Activated CD4-positive, alpha-beta T cell treated with anti-CD3 and anti-CD28 coated beads for 36 hours (primary cell): ENCODE measurements around the gene PALLD. TPM values are rescaled to one million over a fixed set of nuclear protein-coding genes. Genes with fewer than 3 reads are reported as not detected.

Experiments
- ATAC-seq: fragments of 200-7000 bp; cut with Tn5 transposase; one replicate; pipeline ENCODE4 v1.10.0; 2021; ENCODE audit warnings: mild to moderate bottlenecking, moderate library complexity
- CTCF ChIA-PET: fragments of 350-600 bp; sonication (Branson Sonifier 250); formaldehyde crosslinking; loops from one replicate; lab custom pipeline; 2021; ENCODE audit warnings: antibody characterized with exemption; lab: Charles Lee
- POLR2A ChIA-PET: fragments of 350-600 bp; sonication (Branson Sonifier 250); formaldehyde crosslinking; loops from one replicate; lab custom pipeline; 2021; ENCODE audit warnings: antibody characterized with exemption, inconsistent platforms; lab: Charles Lee
- DNase-seq: peaks from one replicate; pipeline ENCODE4 v3.0.0-alpha.2; 2020
- H3K27ac Mint-ChIP-seq: one replicate; pipeline ENCODE4 v1.8.0; 2021; ENCODE audit warnings: mixed read lengths
- H3K27me3 Mint-ChIP-seq: one replicate; pipeline ENCODE4 v1.8.0; 2021; ENCODE audit warnings: mixed read lengths
- H3K36me3 Mint-ChIP-seq: one replicate; pipeline ENCODE4 v1.8.0; 2021; ENCODE audit warnings: low read depth, mixed read lengths
- H3K4me1 Mint-ChIP-seq: one replicate; pipeline ENCODE4 v1.8.0; 2021; ENCODE audit warnings: mixed read lengths
- H3K4me3 Mint-ChIP-seq: one replicate; pipeline ENCODE4 v1.8.0; 2021; ENCODE audit warnings: mild to moderate bottlenecking, moderate library complexity, mixed read lengths
- H3K9me3 Mint-ChIP-seq: one replicate; pipeline ENCODE4 v1.8.0; 2021; ENCODE audit warnings: low read depth, mixed read lengths
- intact Hi-C, 2 experiments: fragments of 100-400 bp; cut with DNase I in 1 of 2; cut with micrococcal nuclease in 1 of 2; formaldehyde crosslinking; loops; one replicate each; pipeline versions ENCODE4 v1.14.2 to v1.15.1; 2022 to 2024; cut with DNase I, micrococcal nuclease
- total RNA-seq, 2 experiments: library from RNA; stranded (reverse); gene quantifications; one replicate each; pipeline ENCODE4 v1.2.3, GENCODE V29; 2021

Gene PALLD
- total RNA-seq, 2 experiments from 2014 or later: 9.5 to 11.0 TPM

- DNase-seq: no peak
These were observed 317.0 kb downstream of the PALLD start for GRCh38 chr4:168813890-168814289.

DNA sequence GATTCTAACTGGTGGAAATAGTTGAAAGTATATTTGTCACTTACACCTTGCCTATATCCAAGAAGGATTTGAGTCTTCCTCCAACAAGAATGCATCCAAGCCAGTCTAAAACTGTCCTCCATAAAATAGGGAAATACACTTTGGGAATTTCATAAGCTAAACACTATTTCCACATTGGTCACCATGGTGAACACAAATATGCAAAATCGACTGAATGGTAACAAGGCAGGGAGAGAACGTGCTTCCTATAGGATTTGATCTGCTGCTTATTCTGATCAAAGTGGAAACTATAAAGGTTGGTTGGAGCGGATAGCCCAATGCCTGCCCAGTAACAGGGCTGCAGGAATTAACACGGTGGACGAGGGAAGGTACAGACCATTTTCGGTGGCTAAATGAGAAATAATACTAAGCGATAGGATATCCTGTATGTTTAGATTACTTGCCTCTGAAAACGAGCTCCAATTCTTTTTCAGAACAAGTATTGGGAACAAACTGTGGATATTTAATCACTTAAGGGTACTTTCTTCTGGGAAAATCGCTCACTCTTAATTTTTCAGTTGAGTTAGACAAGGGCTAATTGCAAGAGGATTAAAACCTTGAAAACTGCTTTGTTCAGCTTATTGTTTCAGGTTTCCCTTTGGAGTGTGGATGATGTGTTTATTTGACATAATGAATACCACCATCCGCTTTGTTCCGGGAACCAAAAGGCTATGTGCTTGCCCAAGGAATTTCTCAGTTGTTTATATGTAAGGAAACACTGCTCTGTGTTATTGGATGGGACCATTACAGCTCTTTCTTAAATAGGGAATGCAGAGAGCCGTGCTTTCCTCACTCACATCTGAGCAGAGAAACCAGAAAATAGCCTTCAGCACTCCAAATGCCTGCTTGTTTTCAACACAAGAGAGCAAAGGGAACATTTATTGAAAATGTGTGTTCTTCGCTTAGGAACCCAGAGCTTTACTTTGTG, 318.8 kb downstream of the PALLD start:
- H3K36me3 Mint-ChIP-seq: no peaks in the 10 kb centered on the region
- no peak overlapping the region for H3K27ac Mint-ChIP-seq
- intact Hi-C loops: loop anchor here (2.0 kb wide), 1 partner anchor 15 kb away; no protein-coding TSS in a partner anchor
- H3K27me3 Mint-ChIP-seq: peaks cover 41% of the 10 kb centered on the region
- no peak for ATAC-seq
- no peak overlapping the region for H3K4me3 Mint-ChIP-seq
- H3K9me3 Mint-ChIP-seq: no peaks in the 10 kb centered on the region
- ChIA-PET CTCF (interaction anchor here (1.8 kb wide), 1 partner anchor 109 kb away, joined by 3 read pairs; no protein-coding TSS in a partner anchor), POLR2A (no interaction called here)
- peaks cover 12% of the 10 kb centered on the region for H3K4me1 Mint-ChIP-seq
- DNase-seq: no peak

More at GRCh38 chr4:168813890-168814289, 317.0 kb downstream of the PALLD start:
- Mint-ChIP-seq H3K4me1 (peaks cover 12% of the 10 kb centered on the region), H3K27me3 (peaks cover 35% of the 10 kb centered on the region), H3K36me3 (no peaks in the 10 kb centered on the region), H3K27ac (no peak overlapping the region), H3K9me3 (no peaks in the 10 kb centered on the region), H3K4me3 (no peak overlapping the region)
- intact Hi-C loops: no loop called here
- ChIA-PET POLR2A (no interaction called here), CTCF (interaction anchor here (0.6 kb wide), 1 partner anchor 305 kb away, joined by 4 read pairs; no protein-coding TSS in a partner anchor)
- ATAC-seq: no peak

GRCh38 chr4:168817370-168817769, 320.5 kb downstream of the PALLD start:
- ChIA-PET CTCF (interaction anchor here (0.9 kb wide), 1 partner anchor 72 kb away, joined by 3 read pairs; no protein-coding TSS in a partner anchor), POLR2A (interaction anchor here (0.7 kb wide), 1 partner anchor 33 kb away, joined by 3 read pairs; no protein-coding TSS in a partner anchor)
- Mint-ChIP-seq H3K9me3 (no peaks in the 10 kb centered on the region), H3K27me3 (peaks cover 36% of the 10 kb centered on the region), H3K36me3 (no peaks in the 10 kb centered on the region), H3K27ac (no peak overlapping the region), H3K4me3 (no peak overlapping the region), H3K4me1 (peaks cover 12% of the 10 kb centered on the region)
- no peak for ATAC-seq
- intact Hi-C loops: loop anchor here (2.0 kb wide), 1 partner anchor 13 kb away; no protein-coding TSS in a partner anchor
- no peak for DNase-seq

DNA sequence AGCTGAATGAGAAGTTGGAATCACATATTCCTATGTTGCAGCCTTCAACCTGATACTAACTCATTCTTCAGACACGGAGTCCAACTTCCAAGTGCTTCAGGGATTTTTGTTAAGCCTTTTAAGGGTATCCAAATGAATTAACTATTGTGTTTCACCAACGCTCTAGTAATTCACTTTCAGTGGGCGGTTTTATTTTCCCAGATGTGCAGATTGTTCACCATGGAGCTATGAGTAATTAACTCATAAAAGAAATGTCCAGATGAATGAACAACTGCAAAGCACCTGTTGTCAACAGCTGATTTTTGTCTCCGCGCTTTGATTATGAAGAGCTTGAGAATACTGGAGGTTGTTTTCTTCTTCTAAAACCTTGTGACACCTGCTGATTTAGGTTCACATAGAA, 325.6 kb downstream of the PALLD start:
- H3K27ac Mint-ChIP-seq: no peak overlapping the region
- no peak for DNase-seq
- peaks cover 20% of the 10 kb centered on the region for H3K27me3 Mint-ChIP-seq
- ChIA-PET CTCF (interaction anchor here (0.7 to 1.8 kb wide), 2 partner anchors 102 to 627 kb away, joined by 3 to 6 read pairs; no protein-coding TSS in a partner anchor), POLR2A (no interaction called here)
- H3K4me3 Mint-ChIP-seq: no peak overlapping the region
- peaks cover under 1% of the 10 kb centered on the region for H3K4me1 Mint-ChIP-seq
- intact Hi-C loops: no loop called here
- H3K9me3 Mint-ChIP-seq: no peaks in the 10 kb centered on the region
- no peaks in the 10 kb centered on the region for H3K36me3 Mint-ChIP-seq
- no peak for ATAC-seq

GRCh38 chr4:168825975-168826374, 329.1 kb downstream of the PALLD start:
- Mint-ChIP-seq H3K4me3 (no peak overlapping the region), H3K4me1 (peaks cover 2% of the 10 kb centered on the region), H3K27me3 (peaks cover 9% of the 10 kb centered on the region), H3K27ac (no peak overlapping the region), H3K36me3 (no peaks in the 10 kb centered on the region), H3K9me3 (no peaks in the 10 kb centered on the region)
- ATAC-seq (no peak), DNase-seq (no peak)
- intact Hi-C loops: no loop called here
- ChIA-PET CTCF (no interaction called here), POLR2A (no interaction called here)

DNA sequence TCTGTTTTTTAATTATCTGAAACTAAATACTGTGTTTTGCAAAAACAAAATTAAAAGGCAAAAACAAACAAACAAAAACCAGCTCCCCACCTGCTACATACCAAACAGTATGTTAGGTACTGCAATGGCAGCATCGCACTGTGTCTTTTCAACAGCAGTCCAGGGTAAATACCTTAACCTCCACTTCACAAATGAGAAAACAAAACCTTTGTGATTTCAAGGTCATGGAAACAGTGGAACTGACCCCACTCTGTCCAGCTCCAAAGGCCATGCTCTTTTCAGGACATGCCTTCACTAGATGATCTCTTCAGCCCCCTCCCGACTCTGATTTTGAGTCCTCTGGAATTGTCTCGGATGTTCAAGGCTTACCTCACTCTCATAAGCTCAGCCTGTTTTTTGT, 329.8 kb downstream of the PALLD start:
- Mint-ChIP-seq H3K27me3 (peaks cover 12% of the 10 kb centered on the region), H3K27ac (no peak overlapping the region), H3K4me1 (peaks cover 6% of the 10 kb centered on the region), H3K9me3 (no peaks in the 10 kb centered on the region), H3K4me3 (no peak overlapping the region), H3K36me3 (no peaks in the 10 kb centered on the region)
- ATAC-seq (no peak), DNase-seq (no peak)
- ChIA-PET POLR2A (no interaction called here), CTCF (interaction anchor here (1.0 kb wide), 1 partner anchor 82 kb away, joined by 3 read pairs; no protein-coding TSS in a partner anchor)
- intact Hi-C loops: no loop called here

- DNase-seq (no peak), ATAC-seq (peak; percentile 28)
- CTCF ChIA-PET: interaction anchor here (0.8 to 1.9 kb wide), 2 partner anchors 85 to 179 kb away, joined by 3 to 7 read pairs; partner anchors contain the start of gene CBR4
- intact Hi-C loops: loop anchor here (2.0 to 5.0 kb wide), 5 partner anchors 14 to 181 kb away; partner anchors contain the start of gene CBR4 (in 1 of the 2)
- Mint-ChIP-seq H3K27me3 (peaks cover 35% of the 10 kb centered on the region), H3K4me3 (no peak overlapping the region), H3K27ac (no peak overlapping the region), H3K4me1 (peaks cover 12% of the 10 kb centered on the region), H3K9me3 (no peaks in the 10 kb centered on the region), H3K36me3 (no peaks in the 10 kb centered on the region)
- POLR2A ChIA-PET: no interaction called here
These were observed 334.1 kb downstream of the PALLD start for GRCh38 chr4:168830777-168831512.

DNA sequence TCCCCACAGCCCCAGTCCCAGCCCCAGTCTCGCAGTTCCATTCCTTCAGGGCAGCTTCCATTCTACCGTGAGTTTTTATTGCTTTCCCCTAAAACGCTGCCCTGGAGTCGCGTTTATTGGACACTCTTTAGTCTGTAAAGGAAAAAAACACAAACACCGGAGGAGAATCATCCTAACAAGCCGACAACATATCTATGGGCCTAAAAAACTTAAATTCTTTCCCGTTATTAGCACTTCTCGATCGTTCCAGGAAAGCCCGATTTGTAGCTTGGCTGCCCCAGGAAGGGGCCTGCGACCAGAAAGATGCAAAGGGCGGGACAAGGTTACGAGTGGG, 334.7 kb downstream of the PALLD start:
- CTCF ChIA-PET: interaction anchor here (0.8 to 1.9 kb wide), 2 partner anchors 84 to 179 kb away, joined by 3 to 7 read pairs; partner anchors contain the start of gene CBR4
- POLR2A ChIA-PET: interaction anchor here (0.8 kb wide), 1 partner anchor 32 kb away, joined by 3 read pairs; no protein-coding TSS in a partner anchor
- peak; percentile 10 for ATAC-seq

DNA sequence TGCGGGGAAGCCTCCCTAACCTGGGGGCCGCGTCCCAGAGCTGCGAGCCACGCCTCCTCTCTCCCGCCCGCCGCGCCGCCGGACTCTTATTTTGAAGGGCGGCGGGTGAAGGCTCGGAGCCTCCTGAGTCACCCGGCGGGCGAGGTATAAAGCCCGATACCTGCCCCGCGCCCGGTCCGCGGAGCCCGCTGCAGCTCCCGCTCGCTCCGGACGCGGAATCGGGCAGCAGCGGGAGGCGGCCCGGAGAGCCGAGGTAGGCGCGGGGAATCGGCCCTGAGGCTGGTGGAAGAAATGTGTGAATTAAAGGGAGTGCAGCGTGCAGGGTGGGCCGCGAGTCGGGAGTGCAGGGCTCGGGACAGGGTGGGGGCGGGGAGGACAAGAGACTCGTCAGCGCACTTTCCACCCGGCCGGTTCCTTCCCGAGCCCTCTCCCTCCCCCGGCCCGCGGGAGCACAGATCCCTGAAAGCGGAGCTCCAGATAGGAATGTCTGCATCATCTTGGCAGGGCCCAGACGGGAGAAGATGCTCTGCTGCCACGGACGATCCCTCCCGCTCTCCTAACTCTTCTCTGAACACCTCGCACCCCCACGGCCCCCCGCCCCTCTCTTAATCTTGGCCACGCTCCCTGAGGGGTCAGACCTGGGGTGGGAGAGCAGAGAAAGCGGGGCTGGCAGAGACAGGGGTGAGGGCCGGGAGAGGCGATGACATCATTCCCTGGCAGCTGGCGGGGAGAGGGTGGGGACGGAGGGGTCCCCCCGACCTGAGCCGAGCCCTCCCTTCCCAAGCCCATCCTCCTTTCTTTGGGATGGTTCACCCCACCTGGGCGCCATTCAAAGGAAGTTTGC, 335.3 kb downstream of the PALLD start:
- Mint-ChIP-seq H3K4me3 (peak overlapping the region; percentile 72), H3K27ac (peak overlapping the region; percentile 48), H3K27me3 (peaks cover 37% of the 10 kb centered on the region), H3K36me3 (no peaks in the 10 kb centered on the region), H3K9me3 (no peaks in the 10 kb centered on the region), H3K4me1 (peaks cover 15% of the 10 kb centered on the region)
- POLR2A ChIA-PET: interaction anchor here (0.8 kb wide), 1 partner anchor 32 kb away, joined by 3 read pairs; no protein-coding TSS in a partner anchor
- peak; percentile 92 for ATAC-seq
- peak; percentile 83 for DNase-seq
- CTCF ChIA-PET: interaction anchor here (0.8 to 1.9 kb wide), 2 partner anchors 84 to 178 kb away, joined by 3 to 7 read pairs; partner anchors contain the start of gene CBR4
- intact Hi-C loops: loop anchor here (2.0 to 5.0 kb wide), 7 partner anchors 15 to 321 kb away; partner anchors contain the start of gene CBR4 (in 1 of the 2)

More for the DNA sequence above, 334.7 kb downstream of the PALLD start:
- Mint-ChIP-seq H3K27me3 (peaks cover 37% of the 10 kb centered on the region), H3K36me3 (no peaks in the 10 kb centered on the region), H3K27ac (no peak overlapping the region), H3K9me3 (no peaks in the 10 kb centered on the region), H3K4me3 (peak overlapping the region; percentile 72), H3K4me1 (peaks cover 12% of the 10 kb centered on the region)
- intact Hi-C loops: loop anchor here (2.0 to 5.0 kb wide), 5 partner anchors 15 to 181 kb away; partner anchors contain the start of gene CBR4 (in 1 of the 2)
- DNase-seq: no peak
